ENCODE results near the gene PRKCH.

PRKCH gene

GRCh38 chr14:61398221-61398620, 76.8 kb downstream of the PRKCH start:
- H3K4me3 ChIP-seq (ENCODE audit: low read depth, low read length), result no peak overlapping the region
- no peak for DNase-seq (ENCODE audit: low read depth)
- TF ChIP-seq, protein P1, sequence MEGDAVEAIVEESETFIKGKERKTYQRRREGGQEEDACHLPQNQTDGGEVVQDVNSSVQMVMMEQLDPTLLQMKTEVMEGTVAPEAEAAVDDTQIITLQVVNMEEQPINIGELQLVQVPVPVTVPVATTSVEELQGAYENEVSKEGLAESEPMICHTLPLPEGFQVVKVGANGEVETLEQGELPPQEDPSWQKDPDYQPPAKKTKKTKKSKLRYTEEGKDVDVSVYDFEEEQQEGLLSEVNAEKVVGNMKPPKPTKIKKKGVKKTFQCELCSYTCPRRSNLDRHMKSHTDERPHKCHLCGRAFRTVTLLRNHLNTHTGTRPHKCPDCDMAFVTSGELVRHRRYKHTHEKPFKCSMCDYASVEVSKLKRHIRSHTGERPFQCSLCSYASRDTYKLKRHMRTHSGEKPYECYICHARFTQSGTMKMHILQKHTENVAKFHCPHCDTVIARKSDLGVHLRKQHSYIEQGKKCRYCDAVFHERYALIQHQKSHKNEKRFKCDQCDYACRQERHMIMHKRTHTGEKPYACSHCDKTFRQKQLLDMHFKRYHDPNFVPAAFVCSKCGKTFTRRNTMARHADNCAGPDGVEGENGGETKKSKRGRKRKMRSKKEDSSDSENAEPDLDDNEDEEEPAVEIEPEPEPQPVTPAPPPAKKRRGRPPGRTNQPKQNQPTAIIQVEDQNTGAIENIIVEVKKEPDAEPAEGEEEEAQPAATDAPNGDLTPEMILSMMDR (conservative IDR thresholded peaks at IDR 0.05; ENCODE audit: low read depth, low read length), result no peak

DNA sequence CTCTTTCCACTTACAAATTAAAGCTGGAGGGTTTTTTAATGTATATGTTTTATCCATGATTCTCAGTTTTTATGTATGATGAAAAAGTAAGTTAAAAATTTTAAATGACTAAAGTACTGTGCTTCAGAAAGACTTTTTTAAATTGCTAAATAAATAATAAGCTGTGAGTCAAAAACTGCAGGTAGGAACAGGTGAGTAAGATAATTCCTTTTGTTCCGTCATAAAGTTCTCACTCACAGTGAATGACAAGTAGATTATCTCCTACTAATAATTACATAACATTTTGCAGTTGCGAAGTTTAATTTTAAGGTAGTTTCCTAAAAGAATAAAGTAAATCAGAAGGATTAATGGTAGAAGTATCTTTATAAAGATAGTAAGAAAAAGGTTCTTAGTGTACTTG, 78.0 kb downstream of the PRKCH start:
- TF ChIP-seq, protein P1 (conservative IDR thresholded peaks at IDR 0.05; ENCODE audit: low read depth, low read length), result no peak

GRCh38 chr14:61401461-61401860, 80.1 kb downstream of the PRKCH start:
- DNase-seq (ENCODE audit: low read depth), result no peak
- H3K4me3 ChIP-seq (ENCODE audit: low read depth, low read length), result no peak overlapping the region
- TF ChIP-seq, protein P1 (conservative IDR thresholded peaks at IDR 0.05; ENCODE audit: low read depth, low read length), result no peak

More for the DNA sequence above, 78.0 kb downstream of the PRKCH start:
- no peak overlapping the region for H3K4me3 ChIP-seq (ENCODE audit: low read depth, low read length)
- no peak for DNase-seq (ENCODE audit: low read depth)

- no peak overlapping the region for H3K4me3 ChIP-seq (ENCODE audit: low read depth, low read length)
- TF ChIP-seq, protein P1 (conservative IDR thresholded peaks at IDR 0.05; ENCODE audit: low read depth, low read length), result no peak
- DNase-seq (ENCODE audit: low read depth), result no peak
Measured at GRCh38 chr14:61403411-61403810, 82.0 kb downstream of the PRKCH start.

DNA sequence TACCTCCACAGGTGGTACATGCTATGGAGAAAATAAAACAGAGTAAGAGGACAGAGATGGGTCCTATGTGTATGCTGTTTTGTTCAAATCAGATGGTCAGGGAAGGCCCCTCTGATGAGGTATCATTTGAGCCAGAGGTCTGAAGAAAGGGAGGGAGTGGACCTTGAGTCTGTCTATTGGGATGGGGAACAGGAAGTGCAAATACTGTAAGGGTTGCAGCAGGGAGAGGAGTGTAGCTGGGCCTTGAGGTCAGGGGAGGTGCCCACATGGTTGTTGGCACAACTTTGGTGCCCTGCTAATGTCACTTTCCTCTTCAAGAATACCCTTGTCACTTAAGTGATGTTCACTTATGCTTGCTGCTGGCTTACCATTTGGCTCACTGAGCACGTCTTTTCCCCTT, 83.3 kb downstream of the PRKCH start:
- no peak overlapping the region for H3K4me3 ChIP-seq (ENCODE audit: low read depth, low read length)
- TF ChIP-seq, protein P1 (conservative IDR thresholded peaks at IDR 0.05; ENCODE audit: low read depth, low read length), result no peak
- DNase-seq (ENCODE audit: low read depth), result no peak

DNA sequence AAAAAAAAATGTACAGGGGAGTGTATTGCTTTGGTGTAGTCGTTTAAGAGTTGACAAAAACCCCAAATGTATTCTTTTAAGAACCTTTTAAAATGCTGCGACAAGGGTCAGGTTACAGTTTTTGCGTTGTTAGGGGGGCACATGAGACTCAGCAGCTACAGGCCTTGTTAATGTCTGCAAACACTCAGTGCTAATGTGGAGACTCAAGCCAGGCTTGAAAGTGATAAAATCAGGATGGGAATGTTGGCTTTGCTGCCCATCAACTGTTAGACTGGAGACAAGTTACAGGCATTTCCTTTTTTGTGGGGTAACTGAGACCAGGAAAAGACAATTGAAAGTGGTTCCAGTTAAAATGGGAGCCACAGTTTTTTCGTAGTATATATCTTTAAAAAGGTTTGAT, 84.8 kb downstream of the PRKCH start:
- H3K4me3 ChIP-seq (ENCODE audit: low read depth, low read length), result no peak overlapping the region
- TF ChIP-seq, protein P1 (conservative IDR thresholded peaks at IDR 0.05; ENCODE audit: low read depth, low read length), result no peak
- DNase-seq (ENCODE audit: low read depth), result no peak

DNA sequence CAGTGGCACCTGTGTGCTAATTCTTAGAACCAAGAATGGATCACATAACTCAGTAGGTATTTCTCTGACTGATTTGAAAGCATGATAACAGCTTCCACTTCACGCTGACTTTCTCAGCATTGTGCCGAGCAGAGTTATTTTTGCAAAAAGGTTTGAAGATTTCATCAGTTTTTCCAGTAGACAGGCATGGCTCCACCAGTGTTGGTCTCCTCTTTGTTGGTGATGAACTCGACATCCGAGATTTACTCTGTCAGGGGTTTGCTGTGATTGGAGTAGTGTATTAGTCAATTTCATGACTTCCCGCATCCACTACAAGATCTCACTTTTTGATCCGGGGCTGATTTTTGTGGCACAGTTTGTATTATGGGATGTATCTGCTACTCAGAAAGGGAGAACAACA, 85.3 kb downstream of the PRKCH start:
- DNase-seq (ENCODE audit: low read depth), result no peak
- no peak overlapping the region for H3K4me3 ChIP-seq (ENCODE audit: low read depth, low read length)
- TF ChIP-seq, protein P1 (conservative IDR thresholded peaks at IDR 0.05; ENCODE audit: low read depth, low read length), result no peak
